Measurements from ENCODE around the gene DEDD. TPM values are rescaled to one million over a fixed set of nuclear protein-coding genes. Genes with fewer than 3 reads are reported as not detected.

Gene DEDD
- polyA plus RNA-seq, 1 of the 3 experiments (the other 2 are of a cell fraction) = 45.0 TPM

GRCh38 chr1:161082483-161082882, 50.0 kb downstream of the DEDD start:
- Histone ChIP-seq H3K4me3 (ENCODE audit: low read depth in 2 of 2, low read length in 1 of 2) (no peak overlapping the region), H3K27me3 (ENCODE audit: insufficient read depth) (no peaks in the 10 kb centered on the region), H3K79me2 (ENCODE audit: insufficient read depth) (no peaks in the 10 kb centered on the region), H3K4me1 (ENCODE audit: control insufficient read depth in 1 of 2, insufficient read depth in 2 of 2, low read depth in 1 of 2, low read length in 1 of 2) (peaks cover 8 to 13% of the 10 kb centered on the region in 2 experiments; a peak in 2 of 4 replicates), H3K9me2 (no peaks in the 10 kb centered on the region), H3K9ac (no peak overlapping the region), H3K4me2 (no peak overlapping the region), H2AFZ (ENCODE audit: low read depth) (no peak overlapping the region), H3K9me3 (no peaks in the 10 kb centered on the region), H4K20me1 (ENCODE audit: insufficient read depth) (no peaks in the 10 kb centered on the region), H3K36me3 (replicated peaks in 1 of 2; ENCODE audit: control insufficient read depth in 1 of 2, insufficient read depth in 2 of 2, low read length in 1 of 2) (no peaks in the 10 kb centered on the region), H3K27ac (ENCODE audit: low read depth in 2 of 2, low read length in 1 of 2) (no peak overlapping the region; a peak in 1 of 4 replicates), H3F3A (replicated peaks; ENCODE audit: insufficient read depth) (no peaks in the 10 kb centered on the region)
- POLR2A ChIA-PET = no interaction called here
- CTCF ChIA-PET = interaction anchor here (1.4 to 22.7 kb wide), 3 partner anchors 9 to 14 kb away, joined by 3 to 198 read pairs (median 8); partner anchors contain the start of gene KLHDC9
- DNase-seq = no peak
- TF ChIP-seq GABPA (IDR thresholded peaks at IDR 0.05; ENCODE audit: low read depth) (no peak), ELF1 (IDR thresholded peaks at IDR 0.05) (no peak), REST (IDR thresholded peaks at IDR 0.05; ENCODE audit: low read depth, low read length) (no peak), FOXM1 (IDR thresholded peaks at IDR 0.05; ENCODE audit: low read depth) (no peak), ZBTB33 (IDR thresholded peaks at IDR 0.05; ENCODE audit: borderline replicate concordance, low read depth) (no peak), MEF2A (IDR thresholded peaks at IDR 0.05; ENCODE audit: borderline replicate concordance, low read depth) (no peak), MXI1 (IDR thresholded peaks at IDR 0.05; ENCODE audit: low read depth, low read length) (no peak), SMC3 (IDR thresholded peaks at IDR 0.05; ENCODE audit: low read depth, low read length) (no peak)
- TF ChIP-seq, protein P1, sequence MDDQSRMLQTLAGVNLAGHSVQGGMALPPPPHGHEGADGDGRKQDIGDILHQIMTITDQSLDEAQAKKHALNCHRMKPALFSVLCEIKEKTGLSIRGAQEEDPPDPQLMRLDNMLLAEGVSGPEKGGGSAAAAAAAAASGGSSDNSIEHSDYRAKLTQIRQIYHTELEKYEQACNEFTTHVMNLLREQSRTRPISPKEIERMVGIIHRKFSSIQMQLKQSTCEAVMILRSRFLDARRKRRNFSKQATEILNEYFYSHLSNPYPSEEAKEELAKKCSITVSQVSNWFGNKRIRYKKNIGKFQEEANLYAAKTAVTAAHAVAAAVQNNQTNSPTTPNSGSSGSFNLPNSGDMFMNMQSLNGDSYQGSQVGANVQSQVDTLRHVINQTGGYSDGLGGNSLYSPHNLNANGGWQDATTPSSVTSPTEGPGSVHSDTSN (IDR thresholded peaks at IDR 0.05) = no peak
- WGBS (ENCODE audit: low lambda C conversion rate) = 94% methylated on average over 2 of the region's 2 CpGs

GRCh38 chr1:161081519-161081918, 50.9 kb downstream of the DEDD start:
- Histone ChIP-seq H3K27me3 (ENCODE audit: insufficient read depth) (no peaks in the 10 kb centered on the region), H3K4me2 (no peak overlapping the region), H3K9ac (no peak overlapping the region), H3K4me1 (ENCODE audit: control insufficient read depth in 1 of 2, insufficient read depth in 2 of 2, low read depth in 1 of 2, low read length in 1 of 2) (peaks cover 8 to 13% of the 10 kb centered on the region in 2 experiments; a peak in 2 of 4 replicates), H3K36me3 (replicated peaks in 1 of 2; ENCODE audit: control insufficient read depth in 1 of 2, insufficient read depth in 2 of 2, low read length in 1 of 2) (no peaks in the 10 kb centered on the region), H3K27ac (ENCODE audit: low read depth in 2 of 2, low read length in 1 of 2) (no peak overlapping the region), H3F3A (replicated peaks; ENCODE audit: insufficient read depth) (no peaks in the 10 kb centered on the region), H3K9me2 (no peaks in the 10 kb centered on the region), H3K4me3 (ENCODE audit: low read depth in 2 of 2, low read length in 1 of 2) (no peak overlapping the region), H3K79me2 (ENCODE audit: insufficient read depth) (no peaks in the 10 kb centered on the region), H3K9me3 (no peaks in the 10 kb centered on the region), H2AFZ (ENCODE audit: low read depth) (no peak overlapping the region), H4K20me1 (ENCODE audit: insufficient read depth) (no peaks in the 10 kb centered on the region)
- DNase-seq = no peak
- ChIA-PET CTCF (interaction anchor here (1.9 to 22.7 kb wide), 2 partner anchors 10 to 15 kb away, joined by 8 to 198 read pairs; partner anchors contain the start of gene KLHDC9), POLR2A (no interaction called here)
- WGBS (ENCODE audit: low lambda C conversion rate) = 75% methylated on average over 5 of the region's 5 CpGs
- TF ChIP-seq YY1 (IDR thresholded peaks at IDR 0.05; ENCODE audit: low read depth) = no peak
- TF ChIP-seq MEF2A (IDR thresholded peaks at IDR 0.05; ENCODE audit: borderline replicate concordance, low read depth) = no peak
- TF ChIP-seq TCF12 (IDR thresholded peaks at IDR 0.05) = no peak
- TF ChIP-seq RAD21 (IDR thresholded peaks at IDR 0.05; ENCODE audit: low read length) = no peak
- TF ChIP-seq, protein P1 (IDR thresholded peaks at IDR 0.05) = no peak
- no peak for TF ChIP-seq TAF1 (IDR thresholded peaks at IDR 0.05; ENCODE audit: borderline replicate concordance, low read depth, low read length)
- no peak for TF ChIP-seq REST (IDR thresholded peaks at IDR 0.05; ENCODE audit: low read depth, low read length)
- no peak for TF ChIP-seq SIN3A (IDR thresholded peaks at IDR 0.05; ENCODE audit: borderline replicate concordance, low read depth, low read length)
- no peak for TF ChIP-seq EP300 (IDR thresholded peaks at IDR 0.05; ENCODE audit: borderline replicate concordance in 1 of 2, low read depth in 1 of 2, low read length in 1 of 2)
- TF ChIP-seq GABPA (IDR thresholded peaks at IDR 0.05; ENCODE audit: low read depth) = no peak
